H9 (cell line): ENCODE data around the gene KICS2. TPM values are rescaled to one million over a fixed set of nuclear protein-coding genes. Genes with fewer than 3 reads are reported as not detected.

Experiments
- DNase-seq: peaks from one replicate; pipeline ENCODE4 v3.0.0-alpha.2; 2017
- H2AFZ ChIP-seq: one replicate; pipeline ENCODE4 v1.6.1; 2013; ENCODE audit warnings: mild to moderate bottlenecking, low read length, control low read depth, moderate library complexity
- H2AK5ac ChIP-seq: 2 replicates; pipeline ENCODE4 v1.6.1; 2013; ENCODE audit warnings: low read length, control low read depth, mixed read lengths; ENCODE audit not compliant: insufficient read length
- H2BK120ac ChIP-seq: one replicate; pipeline ENCODE4 v1.6.1; 2013; ENCODE audit warnings: low read depth, mild to moderate bottlenecking, low read length, control low read depth, inconsistent platforms; ENCODE audit not compliant: poor library complexity, severe bottlenecking
- H2BK12ac ChIP-seq: 2 replicates; pipeline ENCODE4 v1.6.1; 2013; ENCODE audit warnings: low read length, control low read depth, mixed read lengths, low read depth; ENCODE audit not compliant: insufficient read length
- H2BK15ac ChIP-seq: 2 replicates; pipeline ENCODE4 v1.6.1; 2013; ENCODE audit warnings: low read depth, low read length, control low read depth
- H2BK20ac ChIP-seq: one replicate; pipeline ENCODE4 v1.6.1; 2013; ENCODE audit warnings: low read depth, mild to moderate bottlenecking, low read length, control low read depth, inconsistent platforms; ENCODE audit not compliant: poor library complexity, severe bottlenecking
- H2BK5ac ChIP-seq: 2 replicates; pipeline ENCODE4 v1.6.1; 2013; ENCODE audit warnings: low read length, control low read depth, mixed read lengths; ENCODE audit not compliant: insufficient read length
- H3K14ac ChIP-seq: 2 replicates; pipeline ENCODE4 v1.6.1; 2013; ENCODE audit warnings: low read length, control low read depth; ENCODE audit not compliant: insufficient read depth
- H3K18ac ChIP-seq: 2 replicates; pipeline ENCODE4 v1.6.1; 2013; ENCODE audit warnings: low read depth, mild to moderate bottlenecking, mixed read lengths, low read length, control low read depth; ENCODE audit not compliant: insufficient read length
- H3K23ac ChIP-seq: 2 replicates; pipeline ENCODE4 v1.6.1; 2013; ENCODE audit warnings: low read length, control low read depth, mixed read lengths, low read depth; ENCODE audit not compliant: insufficient read length
- H3K23me2 ChIP-seq: 2 replicates; pipeline ENCODE4 v1.6.1; 2013; ENCODE audit warnings: low read depth, mild to moderate bottlenecking, mixed read lengths, low read length, control low read depth; ENCODE audit not compliant: insufficient read length, poor library complexity, severe bottlenecking
- H3K27ac ChIP-seq: 2 replicates; pipeline ENCODE4 v1.5.1; 2013; ENCODE audit warnings: low read length, control low read depth, mixed read lengths, low read depth; ENCODE audit not compliant: insufficient read length
- H3K27me3 ChIP-seq: 2 replicates; pipeline ENCODE4 v1.6.1; 2013; ENCODE audit warnings: low read length, control low read depth, inconsistent platforms; ENCODE audit not compliant: insufficient read depth
- H3K4ac ChIP-seq: 2 replicates; pipeline ENCODE4 v1.6.1; 2013; ENCODE audit warnings: low read depth, mild to moderate bottlenecking, control low read depth, inconsistent platforms, low read length, moderate library complexity
- H3K4me1 ChIP-seq: 2 replicates; pipeline ENCODE4 v1.6.1; 2013; ENCODE audit warnings: low read length, control low read depth, inconsistent platforms; ENCODE audit not compliant: insufficient read depth
- H3K4me2 ChIP-seq: 2 replicates; pipeline ENCODE4 v1.6.1; 2013; ENCODE audit warnings: low read length, control low read depth, mixed read lengths; ENCODE audit not compliant: insufficient read length, insufficient read depth
- H3K56ac ChIP-seq: 2 replicates; pipeline ENCODE4 v1.6.1; 2013; ENCODE audit warnings: low read depth, mild to moderate bottlenecking, mixed read lengths, low read length, control low read depth; ENCODE audit not compliant: insufficient read length
- H3K79me1 ChIP-seq: 2 replicates; pipeline ENCODE4 v1.6.1; 2013; ENCODE audit warnings: low read depth, mild to moderate bottlenecking, moderate library complexity, low read length, control low read depth, inconsistent platforms; ENCODE audit not compliant: insufficient read depth, poor library complexity, severe bottlenecking
- H3K79me2 ChIP-seq: 2 replicates; pipeline ENCODE4 v1.6.1; 2013; ENCODE audit warnings: low read length, control low read depth, inconsistent platforms; ENCODE audit not compliant: insufficient read depth
- H3K9ac ChIP-seq: 2 replicates; pipeline ENCODE4 v1.6.1; 2013; ENCODE audit warnings: low read length, control low read depth, mixed read lengths; ENCODE audit not compliant: insufficient read length; ENCODE audit errors: extremely low read depth
- H3K9me3 ChIP-seq: one replicate; pipeline ENCODE4 v1.6.1; 2013; ENCODE audit warnings: low read depth, low read length, inconsistent platforms; ENCODE audit not compliant: control insufficient read depth
- H3T11ph ChIP-seq: one replicate; pipeline ENCODE4 v1.6.1; 2013; ENCODE audit warnings: mild to moderate bottlenecking, low read length, control low read depth, inconsistent platforms
- H4K20me1 ChIP-seq: one replicate; pipeline ENCODE4 v1.6.1; 2013; ENCODE audit not compliant: control insufficient read depth, insufficient read length, insufficient read depth
- H4K5ac ChIP-seq: 2 replicates; pipeline ENCODE4 v1.6.1; 2013; ENCODE audit warnings: low read depth, mild to moderate bottlenecking, mixed read lengths, low read length, control low read depth; ENCODE audit not compliant: insufficient read length
- H4K8ac ChIP-seq: replicated peaks from 2 replicates; pipeline ENCODE4 v1.6.1; 2013; ENCODE audit warnings: low read length, control low read depth, mixed read lengths, low read depth; ENCODE audit not compliant: insufficient read length
- H4K91ac ChIP-seq: 2 replicates; pipeline ENCODE4 v1.6.1; 2013; ENCODE audit warnings: low read depth, mild to moderate bottlenecking, moderate library complexity, mixed read lengths, low read length, control low read depth; ENCODE audit not compliant: insufficient read length
- H3K27ac Mint-ChIP-seq, 3 experiments: 2 replicates in 2 of 3; 3 replicates in 1 of 3; pipeline ENCODE4 v1.8.0; 2020 to 2021; ENCODE audit warnings: mixed read lengths in 3 of 3, mild to moderate bottlenecking in 1 of 3, moderate library complexity in 1 of 3
- H3K27me3 Mint-ChIP-seq: 2 replicates; pipeline ENCODE4 v1.8.0; 2021; ENCODE audit warnings: low read depth, mild to moderate bottlenecking, moderate library complexity, mixed read lengths
- H3K36me3 Mint-ChIP-seq, 3 experiments: 2 replicates in 2 of 3; 3 replicates in 1 of 3; pipeline ENCODE4 v1.8.0; 2020 to 2021; ENCODE audit warnings: low read depth in 3 of 3, mixed read lengths in 3 of 3; ENCODE audit not compliant: insufficient read depth in 1 of 3
- H3K4me1 Mint-ChIP-seq, 2 experiments: 2 replicates each; pipeline ENCODE4 v1.8.0; 2020; ENCODE audit warnings: mixed read lengths in 2 of 2
- H3K4me3 Mint-ChIP-seq, 2 experiments: 2 replicates in 1 of 2; 3 replicates in 1 of 2; pipeline ENCODE4 v1.8.0; 2020 to 2021; ENCODE audit warnings: mild to moderate bottlenecking in 2 of 2, mixed read lengths in 2 of 2, moderate library complexity in 1 of 2
- H3K9me3 Mint-ChIP-seq, 2 experiments: 2 replicates in 1 of 2; 3 replicates in 1 of 2; pipeline ENCODE4 v1.8.0; 2020; ENCODE audit warnings: mild to moderate bottlenecking in 2 of 2, mixed read lengths in 2 of 2, moderate library complexity in 1 of 2
- CTCF ChIP-seq: fragments of 200-600 bp; sonication (generic); conservative IDR thresholded peaks from 3 replicates; pipeline ENCODE4 v1.8.0; 2021; ENCODE audit warnings: antibody characterized with exemption, mild to moderate bottlenecking
- WGBS: extraction: QIAGEN DNeasy Blood & Tissue Kit; methylation state at CpG from one replicate; pipeline ENCODE4 v1.1.7; 2013; ENCODE audit warnings: missing lambda C conversion rate, low lambda C conversion rate, mixed read lengths; ENCODE audit not compliant: insufficient read length; ENCODE audit errors: extremely low coverage; 5-methylcytosine and 5-hydroxymethylcytosine counted together
- total RNA-seq: library from RNA; stranded (reverse); gene quantifications from 2 replicates; pipeline ENCODE4 v1.2.1, GENCODE V29; 2021

The KICS2 gene
- total RNA-seq, 1 experiment from 2014 or later: 7.3 TPM

DNA sequence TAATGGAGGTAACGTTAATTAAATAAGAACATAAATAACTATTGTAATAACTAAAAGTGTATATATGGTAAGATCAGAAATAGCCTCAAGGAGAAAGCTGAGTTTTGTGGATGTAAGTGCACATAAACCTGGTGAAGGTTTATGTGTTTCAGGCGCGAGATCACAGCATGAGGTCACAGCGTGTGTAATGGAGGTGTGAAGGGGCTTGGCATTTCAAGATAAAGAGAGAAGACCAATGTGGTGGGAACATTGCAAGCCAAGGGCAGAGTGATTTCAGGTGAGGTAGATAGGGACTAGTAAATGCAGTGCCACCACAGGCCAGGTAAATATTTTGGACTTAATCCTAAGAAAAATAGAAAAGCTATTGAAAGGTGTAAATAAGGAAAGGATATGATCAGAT lies 21.7 kb upstream of the KICS2 start:
- Histone ChIP-seq H3K9me3 (no peaks in the 10 kb centered on the region), H2BK20ac (no peak overlapping the region)

More for the DNA sequence above, 21.7 kb upstream of the KICS2 start:
- no peak overlapping the region for H2AK5ac ChIP-seq
- H3K23ac ChIP-seq: no peak overlapping the region
- Mint-ChIP-seq H3K4me3 (no peak overlapping the region), H3K4me1 (0 out of 4 replicates have a peak, but pooled peaks cover 0 to 2% of the 10 kb centered on the region in 2 experiments), H3K27ac (no peak overlapping the region), H3K27me3 (no peaks in the 10 kb centered on the region), H3K36me3 (no peaks in the 10 kb centered on the region), H3K9me3 (no peaks in the 10 kb centered on the region)
- H3K79me2 ChIP-seq: no peaks in the 10 kb centered on the region
- no peaks in the 10 kb centered on the region for H3K23me2 ChIP-seq
- TF ChIP-seq CTCF: no peak
- H3K56ac ChIP-seq: no peak overlapping the region
- no peak overlapping the region for H2BK5ac ChIP-seq
- no peaks in the 10 kb centered on the region for H3K79me1 ChIP-seq
- no peak overlapping the region for H3K4me2 ChIP-seq
- H2AFZ ChIP-seq: no peak overlapping the region
- H2BK120ac ChIP-seq: no peak overlapping the region
- H3K4me1 ChIP-seq: peaks cover 5% of the 10 kb centered on the region; the same call in 1 of the 2 replicates
- no peak overlapping the region for H3T11ph ChIP-seq
- no peak overlapping the region for H4K5ac ChIP-seq
- no peak overlapping the region for H3K9ac ChIP-seq
- H4K8ac ChIP-seq: no peak overlapping the region
- H2BK12ac ChIP-seq: no peak overlapping the region
- H3K27ac ChIP-seq: no peak overlapping the region
- H4K91ac ChIP-seq: no peak overlapping the region
- no peak overlapping the region for H3K14ac ChIP-seq
- no peak for DNase-seq
- no CpG with 5 or more reads among the region's 4 CpGs for WGBS
- no peaks in the 10 kb centered on the region for H4K20me1 ChIP-seq
- H3K4ac ChIP-seq: no peak overlapping the region
- no peak overlapping the region for H3K18ac ChIP-seq
- H3K27me3 ChIP-seq: no peaks in the 10 kb centered on the region; the same call in 1 of the 2 replicates
- no peak overlapping the region for H2BK15ac ChIP-seq
